Measurements from ENCODE around the gene ZNF573. TPM values are rescaled to one million over a fixed set of nuclear protein-coding genes. Genes with fewer than 3 reads are reported as not detected.

The ZNF573 gene
- total RNA-seq, 1 experiment from 2014 or later: 12.4 TPM

- TF ChIP-seq, protein P1, sequence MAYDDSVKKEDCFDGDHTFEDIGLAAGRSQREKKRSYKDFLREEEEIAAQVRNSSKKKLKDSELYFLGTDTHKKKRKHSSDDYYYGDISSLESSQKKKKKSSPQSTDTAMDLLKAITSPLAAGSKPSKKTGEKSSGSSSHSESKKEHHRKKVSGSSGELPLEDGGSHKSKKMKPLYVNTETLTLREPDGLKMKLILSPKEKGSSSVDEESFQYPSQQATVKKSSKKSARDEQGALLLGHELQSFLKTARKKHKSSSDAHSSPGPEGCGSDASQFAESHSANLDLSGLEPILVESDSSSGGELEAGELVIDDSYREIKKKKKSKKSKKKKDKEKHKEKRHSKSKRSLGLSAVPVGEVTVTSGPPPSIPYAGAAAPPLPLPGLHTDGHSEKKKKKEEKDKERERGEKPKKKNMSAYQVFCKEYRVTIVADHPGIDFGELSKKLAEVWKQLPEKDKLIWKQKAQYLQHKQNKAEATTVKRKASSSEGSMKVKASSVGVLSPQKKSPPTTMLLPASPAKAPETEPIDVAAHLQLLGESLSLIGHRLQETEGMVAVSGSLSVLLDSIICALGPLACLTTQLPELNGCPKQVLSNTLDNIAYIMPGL (CRISPR knock-in tag; IDR thresholded peaks at IDR 0.05): peak; percentile 59; the same call in 1 of the 2 replicates
- peak; percentile 80 for TF ChIP-seq TEAD1 (CRISPR knock-in tag; IDR thresholded peaks at IDR 0.05)
- TF ChIP-seq ZNF416 (CRISPR knock-in tag; IDR thresholded peaks at IDR 0.05): no peak
- TF ChIP-seq, protein P2, sequence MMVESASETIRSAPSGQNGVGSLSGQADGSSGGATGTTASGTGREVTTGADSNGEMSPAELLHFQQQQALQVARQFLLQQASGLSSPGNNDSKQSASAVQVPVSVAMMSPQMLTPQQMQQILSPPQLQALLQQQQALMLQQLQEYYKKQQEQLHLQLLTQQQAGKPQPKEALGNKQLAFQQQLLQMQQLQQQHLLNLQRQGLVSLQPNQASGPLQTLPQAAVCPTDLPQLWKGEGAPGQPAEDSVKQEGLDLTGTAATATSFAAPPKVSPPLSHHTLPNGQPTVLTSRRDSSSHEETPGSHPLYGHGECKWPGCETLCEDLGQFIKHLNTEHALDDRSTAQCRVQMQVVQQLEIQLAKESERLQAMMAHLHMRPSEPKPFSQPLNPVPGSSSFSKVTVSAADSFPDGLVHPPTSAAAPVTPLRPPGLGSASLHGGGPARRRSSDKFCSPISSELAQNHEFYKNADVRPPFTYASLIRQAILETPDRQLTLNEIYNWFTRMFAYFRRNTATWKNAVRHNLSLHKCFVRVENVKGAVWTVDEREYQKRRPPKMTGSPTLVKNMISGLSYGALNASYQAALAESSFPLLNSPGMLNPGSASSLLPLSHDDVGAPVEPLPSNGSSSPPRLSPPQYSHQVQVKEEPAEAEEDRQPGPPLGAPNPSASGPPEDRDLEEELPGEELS (CRISPR knock-in tag; IDR thresholded peaks at IDR 0.05): no peak; the same call in 1 of the 2 replicates
- peak; percentile 75; the same call in 1 of the 2 replicates for TF ChIP-seq SMAD4 (CRISPR knock-in tag; IDR thresholded peaks at IDR 0.05)
- no peak for TF ChIP-seq JAZF1 (CRISPR knock-in tag; IDR thresholded peaks at IDR 0.05)
- TF ChIP-seq, protein P3, sequence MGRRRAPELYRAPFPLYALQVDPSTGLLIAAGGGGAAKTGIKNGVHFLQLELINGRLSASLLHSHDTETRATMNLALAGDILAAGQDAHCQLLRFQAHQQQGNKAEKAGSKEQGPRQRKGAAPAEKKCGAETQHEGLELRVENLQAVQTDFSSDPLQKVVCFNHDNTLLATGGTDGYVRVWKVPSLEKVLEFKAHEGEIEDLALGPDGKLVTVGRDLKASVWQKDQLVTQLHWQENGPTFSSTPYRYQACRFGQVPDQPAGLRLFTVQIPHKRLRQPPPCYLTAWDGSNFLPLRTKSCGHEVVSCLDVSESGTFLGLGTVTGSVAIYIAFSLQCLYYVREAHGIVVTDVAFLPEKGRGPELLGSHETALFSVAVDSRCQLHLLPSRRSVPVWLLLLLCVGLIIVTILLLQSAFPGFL (CRISPR knock-in tag; IDR thresholded peaks at IDR 0.05; ENCODE audit: borderline replicate concordance): no peak
- no peak for TF ChIP-seq ZNF263 (CRISPR knock-in tag; IDR thresholded peaks at IDR 0.05; ENCODE audit: low read depth)
- TF ChIP-seq ATF3 (CRISPR knock-in tag; conservative IDR thresholded peaks at IDR 0.05): no peak
- TF ChIP-seq, protein P4, sequence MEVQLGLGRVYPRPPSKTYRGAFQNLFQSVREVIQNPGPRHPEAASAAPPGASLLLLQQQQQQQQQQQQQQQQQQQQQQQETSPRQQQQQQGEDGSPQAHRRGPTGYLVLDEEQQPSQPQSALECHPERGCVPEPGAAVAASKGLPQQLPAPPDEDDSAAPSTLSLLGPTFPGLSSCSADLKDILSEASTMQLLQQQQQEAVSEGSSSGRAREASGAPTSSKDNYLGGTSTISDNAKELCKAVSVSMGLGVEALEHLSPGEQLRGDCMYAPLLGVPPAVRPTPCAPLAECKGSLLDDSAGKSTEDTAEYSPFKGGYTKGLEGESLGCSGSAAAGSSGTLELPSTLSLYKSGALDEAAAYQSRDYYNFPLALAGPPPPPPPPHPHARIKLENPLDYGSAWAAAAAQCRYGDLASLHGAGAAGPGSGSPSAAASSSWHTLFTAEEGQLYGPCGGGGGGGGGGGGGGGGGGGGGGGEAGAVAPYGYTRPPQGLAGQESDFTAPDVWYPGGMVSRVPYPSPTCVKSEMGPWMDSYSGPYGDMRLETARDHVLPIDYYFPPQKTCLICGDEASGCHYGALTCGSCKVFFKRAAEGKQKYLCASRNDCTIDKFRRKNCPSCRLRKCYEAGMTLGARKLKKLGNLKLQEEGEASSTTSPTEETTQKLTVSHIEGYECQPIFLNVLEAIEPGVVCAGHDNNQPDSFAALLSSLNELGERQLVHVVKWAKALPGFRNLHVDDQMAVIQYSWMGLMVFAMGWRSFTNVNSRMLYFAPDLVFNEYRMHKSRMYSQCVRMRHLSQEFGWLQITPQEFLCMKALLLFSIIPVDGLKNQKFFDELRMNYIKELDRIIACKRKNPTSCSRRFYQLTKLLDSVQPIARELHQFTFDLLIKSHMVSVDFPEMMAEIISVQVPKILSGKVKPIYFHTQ (CRISPR knock-in tag; IDR thresholded peaks at IDR 0.05): no peak
- TF ChIP-seq MYBL2 (CRISPR knock-in tag; IDR thresholded peaks at IDR 0.05): 0 out of 2 replicates have a peak, but pooled peaks have one; percentile 69
- TF ChIP-seq ZNF671 (CRISPR knock-in tag; IDR thresholded peaks at IDR 0.05): no peak
- no peak for TF ChIP-seq GABPB1 (CRISPR knock-in tag; IDR thresholded peaks at IDR 0.05)
- TF ChIP-seq HMGA2 (CRISPR knock-in tag; IDR thresholded peaks at IDR 0.05): no peak
- no peak for TF ChIP-seq ZNF138 (CRISPR knock-in tag; conservative IDR thresholded peaks at IDR 0.05)
- TF ChIP-seq, protein P5, sequence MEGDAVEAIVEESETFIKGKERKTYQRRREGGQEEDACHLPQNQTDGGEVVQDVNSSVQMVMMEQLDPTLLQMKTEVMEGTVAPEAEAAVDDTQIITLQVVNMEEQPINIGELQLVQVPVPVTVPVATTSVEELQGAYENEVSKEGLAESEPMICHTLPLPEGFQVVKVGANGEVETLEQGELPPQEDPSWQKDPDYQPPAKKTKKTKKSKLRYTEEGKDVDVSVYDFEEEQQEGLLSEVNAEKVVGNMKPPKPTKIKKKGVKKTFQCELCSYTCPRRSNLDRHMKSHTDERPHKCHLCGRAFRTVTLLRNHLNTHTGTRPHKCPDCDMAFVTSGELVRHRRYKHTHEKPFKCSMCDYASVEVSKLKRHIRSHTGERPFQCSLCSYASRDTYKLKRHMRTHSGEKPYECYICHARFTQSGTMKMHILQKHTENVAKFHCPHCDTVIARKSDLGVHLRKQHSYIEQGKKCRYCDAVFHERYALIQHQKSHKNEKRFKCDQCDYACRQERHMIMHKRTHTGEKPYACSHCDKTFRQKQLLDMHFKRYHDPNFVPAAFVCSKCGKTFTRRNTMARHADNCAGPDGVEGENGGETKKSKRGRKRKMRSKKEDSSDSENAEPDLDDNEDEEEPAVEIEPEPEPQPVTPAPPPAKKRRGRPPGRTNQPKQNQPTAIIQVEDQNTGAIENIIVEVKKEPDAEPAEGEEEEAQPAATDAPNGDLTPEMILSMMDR (IDR thresholded peaks at IDR 0.05): no peak
- TF ChIP-seq, protein P6, sequence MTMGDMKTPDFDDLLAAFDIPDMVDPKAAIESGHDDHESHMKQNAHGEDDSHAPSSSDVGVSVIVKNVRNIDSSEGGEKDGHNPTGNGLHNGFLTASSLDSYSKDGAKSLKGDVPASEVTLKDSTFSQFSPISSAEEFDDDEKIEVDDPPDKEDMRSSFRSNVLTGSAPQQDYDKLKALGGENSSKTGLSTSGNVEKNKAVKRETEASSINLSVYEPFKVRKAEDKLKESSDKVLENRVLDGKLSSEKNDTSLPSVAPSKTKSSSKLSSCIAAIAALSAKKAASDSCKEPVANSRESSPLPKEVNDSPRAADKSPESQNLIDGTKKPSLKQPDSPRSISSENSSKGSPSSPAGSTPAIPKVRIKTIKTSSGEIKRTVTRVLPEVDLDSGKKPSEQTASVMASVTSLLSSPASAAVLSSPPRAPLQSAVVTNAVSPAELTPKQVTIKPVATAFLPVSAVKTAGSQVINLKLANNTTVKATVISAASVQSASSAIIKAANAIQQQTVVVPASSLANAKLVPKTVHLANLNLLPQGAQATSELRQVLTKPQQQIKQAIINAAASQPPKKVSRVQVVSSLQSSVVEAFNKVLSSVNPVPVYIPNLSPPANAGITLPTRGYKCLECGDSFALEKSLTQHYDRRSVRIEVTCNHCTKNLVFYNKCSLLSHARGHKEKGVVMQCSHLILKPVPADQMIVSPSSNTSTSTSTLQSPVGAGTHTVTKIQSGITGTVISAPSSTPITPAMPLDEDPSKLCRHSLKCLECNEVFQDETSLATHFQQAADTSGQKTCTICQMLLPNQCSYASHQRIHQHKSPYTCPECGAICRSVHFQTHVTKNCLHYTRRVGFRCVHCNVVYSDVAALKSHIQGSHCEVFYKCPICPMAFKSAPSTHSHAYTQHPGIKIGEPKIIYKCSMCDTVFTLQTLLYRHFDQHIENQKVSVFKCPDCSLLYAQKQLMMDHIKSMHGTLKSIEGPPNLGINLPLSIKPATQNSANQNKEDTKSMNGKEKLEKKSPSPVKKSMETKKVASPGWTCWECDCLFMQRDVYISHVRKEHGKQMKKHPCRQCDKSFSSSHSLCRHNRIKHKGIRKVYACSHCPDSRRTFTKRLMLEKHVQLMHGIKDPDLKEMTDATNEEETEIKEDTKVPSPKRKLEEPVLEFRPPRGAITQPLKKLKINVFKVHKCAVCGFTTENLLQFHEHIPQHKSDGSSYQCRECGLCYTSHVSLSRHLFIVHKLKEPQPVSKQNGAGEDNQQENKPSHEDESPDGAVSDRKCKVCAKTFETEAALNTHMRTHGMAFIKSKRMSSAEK (CRISPR knock-in tag; IDR thresholded peaks at IDR 0.05; ENCODE audit: borderline replicate concordance): no peak
- TF ChIP-seq, protein P7, sequence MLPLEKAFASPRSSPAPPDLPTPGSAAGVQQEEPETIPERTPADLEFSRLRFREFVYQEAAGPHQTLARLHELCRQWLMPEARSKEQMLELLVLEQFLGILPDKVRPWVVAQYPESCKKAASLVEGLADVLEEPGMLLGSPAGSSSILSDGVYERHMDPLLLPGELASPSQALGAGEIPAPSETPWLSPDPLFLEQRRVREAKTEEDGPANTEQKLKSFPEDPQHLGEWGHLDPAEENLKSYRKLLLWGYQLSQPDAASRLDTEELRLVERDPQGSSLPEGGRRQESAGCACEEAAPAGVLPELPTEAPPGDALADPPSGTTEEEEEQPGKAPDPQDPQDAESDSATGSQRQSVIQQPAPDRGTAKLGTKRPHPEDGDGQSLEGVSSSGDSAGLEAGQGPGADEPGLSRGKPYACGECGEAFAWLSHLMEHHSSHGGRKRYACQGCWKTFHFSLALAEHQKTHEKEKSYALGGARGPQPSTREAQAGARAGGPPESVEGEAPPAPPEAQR (CRISPR knock-in tag; IDR thresholded peaks at IDR 0.05): no peak
- no peak for TF ChIP-seq MLX (CRISPR knock-in tag; IDR thresholded peaks at IDR 0.05)
- peak; percentile 62; the same call in 1 of the 2 replicates for TF ChIP-seq TP53 (CRISPR knock-in tag; IDR thresholded peaks at IDR 0.05)
Observed at GRCh38 chr19:37817180-37817981, 38.0 kb upstream of the ZNF573 start (continued).

Data from WTC11 (cell line).